ENCODE results near the gene TULP4. TPM values are rescaled to one million over a fixed set of nuclear protein-coding genes. Genes with fewer than 3 reads are reported as not detected.

The TULP4 gene
- total RNA-seq, 1 donor = 131 TPM

DNA sequence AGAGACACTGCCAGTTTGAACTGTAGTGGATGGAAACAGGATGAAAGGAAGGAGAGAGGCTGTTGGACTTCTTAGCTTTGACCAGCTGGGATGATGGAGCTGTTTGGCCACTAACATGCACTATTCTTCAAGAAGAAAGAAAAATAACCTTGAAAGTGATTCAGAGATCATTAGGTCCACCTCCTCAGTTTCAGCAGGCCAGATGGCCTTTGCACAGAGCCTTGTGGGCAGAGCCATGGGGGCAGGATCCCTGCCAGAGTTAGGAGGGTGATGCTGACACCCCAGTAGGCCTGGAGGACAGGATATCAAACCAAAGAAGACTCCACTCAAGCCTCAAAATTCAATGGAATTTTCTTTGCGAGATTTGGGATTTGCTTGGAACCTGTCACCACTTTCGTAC, 173.2 kb downstream of the TULP4 start:
- no peak overlapping the region for H3K4me3 ChIP-seq (ENCODE audit: low read depth, low read length)
- peak; percentile 27 for DNase-seq (ENCODE audit: low read depth)
- TF ChIP-seq, protein P1, sequence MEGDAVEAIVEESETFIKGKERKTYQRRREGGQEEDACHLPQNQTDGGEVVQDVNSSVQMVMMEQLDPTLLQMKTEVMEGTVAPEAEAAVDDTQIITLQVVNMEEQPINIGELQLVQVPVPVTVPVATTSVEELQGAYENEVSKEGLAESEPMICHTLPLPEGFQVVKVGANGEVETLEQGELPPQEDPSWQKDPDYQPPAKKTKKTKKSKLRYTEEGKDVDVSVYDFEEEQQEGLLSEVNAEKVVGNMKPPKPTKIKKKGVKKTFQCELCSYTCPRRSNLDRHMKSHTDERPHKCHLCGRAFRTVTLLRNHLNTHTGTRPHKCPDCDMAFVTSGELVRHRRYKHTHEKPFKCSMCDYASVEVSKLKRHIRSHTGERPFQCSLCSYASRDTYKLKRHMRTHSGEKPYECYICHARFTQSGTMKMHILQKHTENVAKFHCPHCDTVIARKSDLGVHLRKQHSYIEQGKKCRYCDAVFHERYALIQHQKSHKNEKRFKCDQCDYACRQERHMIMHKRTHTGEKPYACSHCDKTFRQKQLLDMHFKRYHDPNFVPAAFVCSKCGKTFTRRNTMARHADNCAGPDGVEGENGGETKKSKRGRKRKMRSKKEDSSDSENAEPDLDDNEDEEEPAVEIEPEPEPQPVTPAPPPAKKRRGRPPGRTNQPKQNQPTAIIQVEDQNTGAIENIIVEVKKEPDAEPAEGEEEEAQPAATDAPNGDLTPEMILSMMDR (IDR thresholded peaks at IDR 0.05; ENCODE audit: insufficient read depth, low read length) = no peak

DNA sequence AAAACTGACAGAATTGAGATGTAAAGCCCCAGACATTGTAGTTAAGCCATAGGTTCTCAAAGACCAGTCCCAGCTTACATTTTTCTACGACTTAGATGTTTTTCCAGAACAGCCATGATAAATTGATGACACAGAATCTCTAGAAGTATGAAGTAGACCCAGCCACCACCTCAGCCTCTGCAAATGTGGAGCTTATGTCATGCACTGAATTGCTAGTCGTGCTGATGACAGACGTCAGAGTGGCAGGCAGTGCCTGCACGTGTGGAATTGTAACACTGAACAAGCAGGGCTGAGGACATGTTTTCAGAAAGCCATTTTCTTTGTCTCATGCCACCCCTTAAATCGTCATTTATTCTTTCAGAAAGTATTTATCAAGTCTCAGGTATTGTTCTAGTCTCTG, 175.2 kb downstream of the TULP4 start:
- no peak for DNase-seq (ENCODE audit: low read depth)
- no peak overlapping the region for H3K4me3 ChIP-seq (ENCODE audit: low read depth, low read length)
- TF ChIP-seq, protein P1 (IDR thresholded peaks at IDR 0.05; ENCODE audit: insufficient read depth, low read length) = no peak

DNA sequence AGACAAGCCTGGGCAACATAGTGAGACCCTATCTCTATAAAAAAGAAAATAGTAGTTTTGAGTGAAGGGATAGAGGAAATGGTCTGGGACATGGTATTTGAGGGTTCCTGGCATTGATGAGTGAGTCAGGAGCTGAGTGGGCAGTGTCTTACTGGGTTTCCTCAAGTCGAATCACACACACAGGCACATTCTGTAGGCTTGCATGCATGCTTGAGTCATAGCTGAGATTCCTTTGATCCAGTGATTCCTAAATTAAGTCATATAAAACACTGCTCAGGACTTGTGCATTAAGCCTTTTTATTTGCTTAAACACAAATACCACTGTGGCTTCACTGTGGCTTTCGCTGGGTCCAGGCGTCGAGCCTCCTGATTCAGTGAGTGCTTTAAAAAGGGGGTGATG, 175.8 kb downstream of the TULP4 start:
- TF ChIP-seq, protein P1 (IDR thresholded peaks at IDR 0.05; ENCODE audit: insufficient read depth, low read length) = no peak
- DNase-seq (ENCODE audit: low read depth) = peak; percentile 94
- no peak overlapping the region for H3K4me3 ChIP-seq (ENCODE audit: low read depth, low read length)

DNA sequence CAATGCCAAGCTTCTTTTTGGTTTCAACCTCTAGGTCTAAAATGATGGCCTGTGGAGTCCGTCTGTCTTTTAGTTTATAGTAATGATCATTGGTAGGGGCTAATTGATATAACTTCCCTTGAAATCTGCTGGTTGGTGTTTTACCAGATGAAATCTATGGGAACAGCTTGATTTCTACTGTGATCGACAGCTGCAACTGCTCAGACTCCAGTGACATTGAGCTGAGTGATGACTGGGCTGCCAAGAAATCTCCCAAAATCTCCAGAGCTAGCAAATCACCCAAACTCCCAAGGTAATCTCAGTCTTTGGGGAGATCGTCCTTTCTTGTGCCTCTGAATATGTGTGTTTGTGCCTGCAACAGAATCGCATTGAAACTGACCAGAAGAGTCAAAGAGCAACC, 177.2 kb downstream of the TULP4 start:
- DNase-seq (ENCODE audit: low read depth) = no peak
- H3K4me3 ChIP-seq (ENCODE audit: low read depth, low read length) = no peak overlapping the region
- TF ChIP-seq, protein P1 (IDR thresholded peaks at IDR 0.05; ENCODE audit: insufficient read depth, low read length) = no peak

DNA sequence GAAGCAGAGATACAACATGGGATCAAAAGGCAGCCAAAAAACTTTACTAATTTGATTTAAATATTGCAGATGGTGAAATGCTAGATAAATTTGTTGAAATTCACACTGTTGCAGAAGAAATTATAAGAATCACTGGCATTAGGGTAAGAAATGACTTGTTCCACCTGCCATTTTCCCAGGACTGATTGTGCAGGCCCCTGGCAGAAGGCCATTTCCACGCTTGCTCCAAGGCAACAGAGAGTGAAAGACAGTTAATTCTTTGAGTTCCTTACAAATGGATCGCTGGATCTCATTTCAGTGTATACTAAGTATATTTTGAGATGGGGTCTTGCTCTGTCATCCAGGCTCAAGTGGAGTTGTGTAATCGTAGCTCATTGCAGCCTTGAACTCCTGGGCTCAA, 180.6 kb downstream of the TULP4 start:
- DNase-seq (ENCODE audit: low read depth) = no peak
- no peak overlapping the region for H3K4me3 ChIP-seq (ENCODE audit: low read depth, low read length)
- TF ChIP-seq, protein P1 (IDR thresholded peaks at IDR 0.05; ENCODE audit: insufficient read depth, low read length) = no peak

DNA sequence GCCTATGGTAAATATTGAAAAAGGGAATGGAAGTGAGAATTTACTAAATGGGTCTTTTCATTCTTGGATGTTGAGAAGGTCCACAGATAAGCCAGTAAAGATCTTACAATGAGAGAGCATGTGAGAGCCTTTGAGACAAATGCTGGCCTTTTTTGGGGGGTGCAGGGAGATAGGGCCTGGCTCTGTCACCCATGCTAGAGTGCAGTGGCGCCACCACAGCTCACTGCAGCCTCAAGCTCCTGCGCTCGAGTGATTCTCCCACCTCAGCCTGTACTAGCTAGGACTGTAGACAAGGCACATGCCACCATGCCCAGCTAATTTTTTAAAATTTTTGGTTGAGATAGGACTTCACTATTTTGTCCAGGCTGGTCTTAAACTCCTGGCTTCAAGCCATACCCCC, 184.4 kb downstream of the TULP4 start:
- no peak overlapping the region for H3K4me3 ChIP-seq (ENCODE audit: low read depth, low read length)
- no peak for DNase-seq (ENCODE audit: low read depth)
- TF ChIP-seq, protein P1 (IDR thresholded peaks at IDR 0.05; ENCODE audit: insufficient read depth, low read length) = no peak

DNA sequence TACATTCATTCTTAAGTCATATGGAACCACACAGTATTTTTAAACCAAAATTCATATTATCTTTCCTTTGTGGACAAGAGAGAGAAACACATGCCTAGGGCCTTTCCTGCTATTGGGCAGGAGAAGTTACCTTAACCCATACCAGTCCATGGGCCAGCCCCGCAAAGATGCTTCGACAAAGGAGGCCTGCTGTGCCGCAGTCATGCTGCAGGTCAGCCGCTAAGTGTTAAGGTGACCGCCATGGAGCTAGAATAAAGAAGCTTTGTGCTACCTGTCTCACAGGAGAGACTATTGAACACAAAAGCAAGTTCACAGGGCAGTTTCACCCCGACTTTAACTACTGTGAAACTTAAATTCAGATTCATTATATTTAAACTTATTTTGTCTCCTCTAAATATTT, 185.4 kb downstream of the TULP4 start:
- TF ChIP-seq, protein P1 (IDR thresholded peaks at IDR 0.05; ENCODE audit: insufficient read depth, low read length) = no peak
- H3K4me3 ChIP-seq (ENCODE audit: low read depth, low read length) = no peak overlapping the region
- no peak for DNase-seq (ENCODE audit: low read depth)

All from fibroblast of the aortic adventitia (primary cell).